Activated naive CD4-positive, alpha-beta T cell treated with anti-CD3 and anti-CD28 coated beads, Interleukin-2, amount 10 ng/mL, durations not matched to agents 7 days and 5 days (primary cell): Measurements from ENCODE around the gene TMEM114.

Source experiments
- CTCF ChIA-PET: fragments of 350-600 bp; sonication (Branson Sonifier 250); formaldehyde crosslinking; loops from one replicate; lab custom pipeline; 2021; ENCODE audit warnings: antibody characterized with exemption; lab: Charles Lee
- DNase-seq: peaks from one replicate; pipeline ENCODE4 v3.0.0-alpha.2; 2020
- H3K27ac Mint-ChIP-seq: one replicate; pipeline ENCODE4 v1.8.0; 2021; ENCODE audit warnings: mild to moderate bottlenecking, moderate library complexity, mixed read lengths
- H3K27me3 Mint-ChIP-seq: one replicate; pipeline ENCODE4 v1.8.0; 2021; ENCODE audit warnings: mild to moderate bottlenecking, mixed read lengths
- H3K36me3 Mint-ChIP-seq: one replicate; pipeline ENCODE4 v1.8.0; 2021; ENCODE audit warnings: mixed read lengths
- H3K4me1 Mint-ChIP-seq: one replicate; pipeline ENCODE4 v1.8.0; 2021; ENCODE audit warnings: mixed read lengths
- H3K4me3 Mint-ChIP-seq: one replicate; pipeline ENCODE4 v1.8.0; 2021; ENCODE audit warnings: mild to moderate bottlenecking, moderate library complexity, mixed read lengths
- H3K9me3 Mint-ChIP-seq: one replicate; pipeline ENCODE4 v1.8.0; 2021; ENCODE audit warnings: mixed read lengths

TMEM114 gene

DNA sequence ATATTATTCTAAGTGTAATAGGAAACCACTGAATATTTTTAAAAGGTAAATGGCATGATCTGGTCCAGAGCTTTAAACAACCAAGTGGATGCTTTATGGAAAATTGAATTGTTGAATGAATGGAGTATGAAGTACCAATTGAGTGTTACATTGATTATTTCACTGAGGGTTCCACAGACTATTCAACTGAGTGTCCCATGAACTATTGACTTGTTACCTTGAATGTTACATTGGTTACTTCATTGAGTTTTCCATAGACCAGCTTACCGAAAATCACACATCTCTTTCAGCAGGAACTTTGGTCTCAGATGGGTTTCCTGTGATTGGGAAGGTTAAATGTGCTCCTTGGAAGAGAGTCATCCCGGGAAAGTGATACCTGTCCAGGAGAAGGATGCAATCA lies 56.8 kb downstream of the TMEM114 start:
- no peak for DNase-seq
- no peak overlapping the region for H3K27ac Mint-ChIP-seq
- no peaks in the 10 kb centered on the region for H3K9me3 Mint-ChIP-seq
- H3K27me3 Mint-ChIP-seq, result peaks cover 12% of the 10 kb centered on the region
- H3K4me1 Mint-ChIP-seq, result no peaks in the 10 kb centered on the region
- CTCF ChIA-PET, result no interaction called here
- no peaks in the 10 kb centered on the region for H3K36me3 Mint-ChIP-seq
- no peak overlapping the region for H3K4me3 Mint-ChIP-seq

DNA sequence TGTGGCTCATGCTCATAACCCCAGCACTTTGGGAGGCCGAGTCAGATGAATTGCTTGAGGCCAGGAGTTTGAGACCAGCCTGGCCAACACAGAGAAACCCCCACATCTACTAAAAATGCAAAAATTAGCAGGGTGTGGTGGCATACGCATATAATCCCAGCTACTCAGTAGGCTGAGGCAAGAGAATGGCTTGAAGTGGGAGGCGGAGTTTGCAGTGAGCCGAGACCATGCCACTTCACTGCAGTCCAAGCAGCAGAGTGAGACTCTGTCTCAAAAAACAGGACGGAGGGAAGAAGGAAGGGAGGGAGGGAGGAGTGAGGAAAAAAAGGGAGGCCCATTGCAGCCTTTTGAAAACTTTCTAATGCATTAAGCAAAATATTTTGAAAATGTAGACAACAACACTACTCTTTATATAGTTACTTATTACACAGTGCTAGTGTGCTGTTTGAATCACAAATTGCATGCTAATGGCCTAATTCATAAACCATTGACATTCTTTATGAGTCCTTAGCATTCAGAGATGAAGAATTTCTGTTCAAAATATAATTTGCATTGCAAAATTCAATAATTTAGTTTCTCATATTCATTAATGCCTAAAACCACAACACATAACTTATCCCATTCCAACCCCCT lies 59.4 kb downstream of the TMEM114 start:
- H3K36me3 Mint-ChIP-seq, result no peaks in the 10 kb centered on the region
- H3K27ac Mint-ChIP-seq, result no peak overlapping the region
- no peak for DNase-seq
- no peaks in the 10 kb centered on the region for H3K9me3 Mint-ChIP-seq
- CTCF ChIA-PET, result interaction anchor here (0.6 kb wide), 1 partner anchor 19 kb away, joined by 6 read pairs; no protein-coding TSS in a partner anchor
- H3K4me3 Mint-ChIP-seq, result no peak overlapping the region
- no peaks in the 10 kb centered on the region for H3K4me1 Mint-ChIP-seq
- H3K27me3 Mint-ChIP-seq, result peaks cover 12% of the 10 kb centered on the region

DNA sequence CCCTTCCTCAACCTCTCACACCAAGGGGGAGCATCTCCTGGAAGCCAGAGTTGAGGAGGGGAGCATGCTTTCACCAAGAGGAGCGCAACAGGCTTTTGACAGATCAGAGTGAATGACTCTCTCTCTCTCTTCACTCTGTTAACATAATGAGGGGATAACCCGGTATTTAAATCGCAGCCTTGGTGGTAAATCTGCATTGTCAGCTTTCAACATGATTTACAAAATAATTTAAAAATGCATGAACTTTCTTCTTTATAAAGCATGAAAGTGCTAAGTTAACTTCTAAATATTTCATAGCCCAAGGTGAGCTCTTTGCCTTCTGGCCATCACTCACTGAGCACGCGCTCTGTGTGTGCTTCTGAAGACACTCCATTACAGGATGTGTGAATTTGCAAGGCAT lies 61.8 kb downstream of the TMEM114 start:
- H3K4me3 Mint-ChIP-seq, result no peak overlapping the region
- no peak overlapping the region for H3K27ac Mint-ChIP-seq
- DNase-seq, result no peak
- H3K27me3 Mint-ChIP-seq, result peaks cover 12% of the 10 kb centered on the region
- no peaks in the 10 kb centered on the region for H3K36me3 Mint-ChIP-seq
- no peaks in the 10 kb centered on the region for H3K9me3 Mint-ChIP-seq
- H3K4me1 Mint-ChIP-seq, result no peaks in the 10 kb centered on the region
- CTCF ChIA-PET, result no interaction called here

DNA sequence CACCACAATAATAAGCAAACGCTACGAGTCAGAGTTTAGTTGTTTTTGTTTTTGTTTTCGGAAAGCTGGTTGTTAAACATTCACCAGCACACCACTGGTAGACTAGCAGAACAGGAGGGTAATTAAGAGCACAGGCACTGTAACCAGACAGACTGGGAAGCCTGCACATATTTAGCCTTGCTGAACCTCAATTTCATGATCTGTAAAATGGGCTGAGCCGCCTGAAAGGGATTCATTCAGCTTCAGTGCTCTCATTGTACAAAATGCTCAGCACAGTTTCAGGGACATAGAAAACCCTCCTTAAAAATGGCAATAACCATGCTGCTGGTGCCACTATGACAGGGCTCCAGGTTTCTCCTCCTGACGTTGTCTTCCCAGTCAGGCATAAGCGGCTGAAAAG lies 66.4 kb downstream of the TMEM114 start:
- H3K36me3 Mint-ChIP-seq, result no peaks in the 10 kb centered on the region
- CTCF ChIA-PET, result no interaction called here
- H3K27ac Mint-ChIP-seq, result no peak overlapping the region
- H3K4me3 Mint-ChIP-seq, result no peak overlapping the region
- no peak for DNase-seq
- H3K27me3 Mint-ChIP-seq, result peaks cover 2% of the 10 kb centered on the region
- no peaks in the 10 kb centered on the region for H3K4me1 Mint-ChIP-seq
- H3K9me3 Mint-ChIP-seq, result no peaks in the 10 kb centered on the region

DNA sequence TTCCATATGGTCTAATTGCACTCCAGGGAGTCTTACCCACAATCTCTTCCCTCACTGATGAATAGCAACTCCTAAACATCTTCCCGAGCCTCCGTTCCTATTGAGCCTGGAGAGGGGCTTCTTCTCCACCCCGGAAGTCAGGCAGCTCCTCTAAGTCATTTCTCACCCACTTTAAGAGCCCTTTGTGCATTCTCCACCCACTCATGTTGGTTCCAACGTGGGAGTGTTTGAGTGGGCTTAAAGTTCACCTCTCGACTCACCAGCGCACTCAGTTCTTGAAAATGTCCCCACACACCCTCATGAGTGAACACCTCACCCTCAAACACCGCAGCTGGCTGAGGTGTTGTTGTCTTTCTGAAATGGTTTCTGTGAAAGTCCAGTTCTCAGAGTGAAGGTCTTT lies 67.6 kb downstream of the TMEM114 start:
- no peaks in the 10 kb centered on the region for H3K27me3 Mint-ChIP-seq
- DNase-seq, result no peak
- H3K27ac Mint-ChIP-seq, result no peak overlapping the region
- no peaks in the 10 kb centered on the region for H3K4me1 Mint-ChIP-seq
- CTCF ChIA-PET, result no interaction called here
- no peaks in the 10 kb centered on the region for H3K36me3 Mint-ChIP-seq
- H3K9me3 Mint-ChIP-seq, result no peaks in the 10 kb centered on the region
- no peak overlapping the region for H3K4me3 Mint-ChIP-seq

DNA sequence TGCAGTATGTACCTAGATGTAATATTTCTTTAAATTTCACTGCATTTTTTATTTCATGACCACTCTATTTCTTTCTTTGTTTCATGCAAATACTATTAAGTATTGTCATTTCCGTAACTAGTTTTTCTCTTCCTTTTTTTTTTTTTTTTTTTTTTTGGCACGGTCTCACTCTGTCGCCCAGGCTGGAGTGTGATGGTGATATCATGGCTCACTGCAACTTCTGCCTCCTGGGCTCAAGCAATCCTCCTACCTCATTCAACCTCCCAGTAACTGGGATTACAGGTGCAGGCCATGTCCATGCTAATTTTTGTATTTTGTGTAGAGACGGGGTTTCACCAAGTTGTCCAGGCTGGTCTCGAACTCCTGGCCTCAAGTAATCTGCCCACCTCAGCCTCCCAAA lies 70.7 kb downstream of the TMEM114 start:
- H3K27ac Mint-ChIP-seq, result no peak overlapping the region
- no peaks in the 10 kb centered on the region for H3K36me3 Mint-ChIP-seq
- H3K27me3 Mint-ChIP-seq, result no peaks in the 10 kb centered on the region

More for the DNA sequence above, 70.7 kb downstream of the TMEM114 start:
- CTCF ChIA-PET, result no interaction called here
- H3K4me3 Mint-ChIP-seq, result no peak overlapping the region
- no peaks in the 10 kb centered on the region for H3K4me1 Mint-ChIP-seq
- no peak for DNase-seq
- no peaks in the 10 kb centered on the region for H3K9me3 Mint-ChIP-seq
